GM12801 (cell line): ENCODE results near the gene SULT6B1.

Experiments
- CTCF ChIP-seq: IDR thresholded peaks from one replicate; pipeline ENCODE4 v1.5.1; 2011; ENCODE audit warnings: control low read depth; ENCODE audit not compliant: insufficient read length; ENCODE audit errors: extremely low read depth

Gene SULT6B1

GRCh38 chr2:37188570-37188969 lies at the start of gene SULT6B1:
SULT6B1 (minus strand) TSS chr2:37188670; CDS start chr2:37188640, 30 bp downstream.
- no peak for TF ChIP-seq CTCF

- TF ChIP-seq CTCF: no peak
Measured at GRCh38 chr2:37232131-37232933, 43.9 kb upstream of the SULT6B1 start.

GRCh38 chr2:37231241-37232130 lies 43.0 kb upstream of the SULT6B1 start, which contains the start of the genes CEBPZ and NDUFAF7:
CEBPZ (minus strand) TSS chr2:37231596; CDS start chr2:37231567, 29 bp downstream.
NDUFAF7 (plus strand) TSS chr2:37231658; CDS start chr2:37231706, 48 bp downstream.
- TF ChIP-seq CTCF: no peak

- TF ChIP-seq CTCF: no peak
Measured at GRCh38 chr2:37230581-37230980, 42.1 kb upstream of the SULT6B1 start.

- no peak for TF ChIP-seq CTCF
Measured at GRCh38 chr2:37228788-37229187, 40.3 kb upstream of the SULT6B1 start.

GRCh38 chr2:37226863-37227262 lies 38.4 kb upstream of the SULT6B1 start:
- TF ChIP-seq CTCF: no peak

GRCh38 chr2:37224063-37224462 lies 35.6 kb upstream of the SULT6B1 start:
- no peak for TF ChIP-seq CTCF
